ENCODE measurements around the gene ZRANB1. TPM values are rescaled to one million over a fixed set of nuclear protein-coding genes. Genes with fewer than 3 reads are reported as not detected.

Gene ZRANB1
- total RNA-seq, 2 experiments from 2014 or later = 21.2 to 22.2 TPM

GRCh38 chr10:125005312-125006187 is 63.6 kb downstream of the ZRANB1 start:
- TF ChIP-seq CTCF (IDR thresholded peaks at IDR 0.05) = no peak
- Mint-ChIP-seq H3K4me1 (ENCODE audit: low read depth) (no peaks in the 10 kb centered on the region), H3K4me3 (no peak overlapping the region), H3K36me3 (ENCODE audit: low read depth) (no peaks in the 10 kb centered on the region), H3K27ac (no peak overlapping the region), H3K27me3 (no peaks in the 10 kb centered on the region), H3K9me3 (no peaks in the 10 kb centered on the region)
- ATAC-seq (ENCODE audit: poor library complexity) (no peak), DNase-seq (peak in 1 of 14 experiments; percentile 7)
- Histone ChIP-seq H3K4me1 (ENCODE audit: insufficient read depth, low read length) (peaks cover under 1% of the 10 kb centered on the region), H3K9me3 (ENCODE audit: control insufficient read depth in 1 of 2, insufficient read depth in 1 of 2, low read length in 2 of 2) (no peaks in the 10 kb centered on the region), H3K36me3 (ENCODE audit: insufficient read depth, low read length) (no peaks in the 10 kb centered on the region), H3K27ac (ENCODE audit: low read depth in 1 of 2, low read length in 2 of 2) (no peak overlapping the region), H3K27me3 (ENCODE audit: control insufficient read depth in 1 of 2, insufficient read depth in 2 of 2, low read length in 2 of 2) (no peaks in the 10 kb centered on the region), H3K4me3 (ENCODE audit: low read length) (no peak overlapping the region)
- intact Hi-C loops (cut with DNase I, micrococcal nuclease) = no loop called here
- POLR2A ChIA-PET = no interaction called here
- CTCF ChIA-PET = no interaction called here

- no peaks in the 10 kb centered on the region for H3K9me3 ChIP-seq (ENCODE audit: control insufficient read depth in 1 of 2, insufficient read depth in 1 of 2, low read length in 2 of 2)
- no peaks in the 10 kb centered on the region for H3K4me1 ChIP-seq (ENCODE audit: insufficient read depth, low read length)
- no peak overlapping the region for H3K4me3 ChIP-seq (ENCODE audit: low read length)
- no peak overlapping the region for H3K27ac ChIP-seq (ENCODE audit: low read depth in 1 of 2, low read length in 2 of 2)
- ChIA-PET CTCF (no interaction called here), POLR2A (no interaction called here)
- H3K36me3 ChIP-seq (ENCODE audit: insufficient read depth, low read length) = no peaks in the 10 kb centered on the region
- intact Hi-C loops (cut with DNase I, micrococcal nuclease) = no loop called here
- Mint-ChIP-seq H3K27me3 (no peaks in the 10 kb centered on the region), H3K4me1 (ENCODE audit: low read depth) (no peaks in the 10 kb centered on the region), H3K36me3 (ENCODE audit: low read depth) (no peaks in the 10 kb centered on the region), H3K27ac (no peak overlapping the region), H3K4me3 (no peak overlapping the region), H3K9me3 (no peaks in the 10 kb centered on the region)
- ATAC-seq (ENCODE audit: poor library complexity) (no peak), DNase-seq (no peak)
- no peaks in the 10 kb centered on the region for H3K27me3 ChIP-seq (ENCODE audit: control insufficient read depth in 1 of 2, insufficient read depth in 2 of 2, low read length in 2 of 2)
- TF ChIP-seq CTCF (IDR thresholded peaks at IDR 0.05) = no peak
Measured at GRCh38 chr10:125006188-125006680, 64.3 kb downstream of the ZRANB1 start.

GRCh38 chr10:125006921-125007426 is 65.1 kb downstream of the ZRANB1 start:
- H3K4me3 ChIP-seq (ENCODE audit: low read length) = no peak overlapping the region
- no peak overlapping the region for H3K4me3 Mint-ChIP-seq
- H3K9me3 Mint-ChIP-seq = no peaks in the 10 kb centered on the region
- H3K36me3 Mint-ChIP-seq (ENCODE audit: low read depth) = no peaks in the 10 kb centered on the region
- H3K27me3 Mint-ChIP-seq = no peaks in the 10 kb centered on the region
- no peaks in the 10 kb centered on the region for H3K9me3 ChIP-seq (ENCODE audit: control insufficient read depth in 1 of 2, insufficient read depth in 1 of 2, low read length in 2 of 2)
- TF ChIP-seq CTCF (IDR thresholded peaks at IDR 0.05) = no peak
- DNase-seq = no peak
- H3K27ac ChIP-seq (ENCODE audit: low read depth in 1 of 2, low read length in 2 of 2) = no peak overlapping the region
- no peaks in the 10 kb centered on the region for H3K36me3 ChIP-seq (ENCODE audit: insufficient read depth, low read length)
- ChIA-PET POLR2A (no interaction called here), CTCF (no interaction called here)
- no peak overlapping the region for H3K27ac Mint-ChIP-seq
- no peaks in the 10 kb centered on the region for H3K4me1 ChIP-seq (ENCODE audit: insufficient read depth, low read length)
- H3K4me1 Mint-ChIP-seq (ENCODE audit: low read depth) = no peaks in the 10 kb centered on the region
- intact Hi-C loops (cut with DNase I, micrococcal nuclease) = no loop called here
- no peak for ATAC-seq (ENCODE audit: poor library complexity)
- no peaks in the 10 kb centered on the region for H3K27me3 ChIP-seq (ENCODE audit: control insufficient read depth in 1 of 2, insufficient read depth in 2 of 2, low read length in 2 of 2)
